SK-N-SH (cell line): ENCODE measurements around the gene NHP2. TPM values are rescaled to one million over a fixed set of nuclear protein-coding genes. Genes with fewer than 3 reads are reported as not detected.

Experiments used
- CTCF ChIA-PET: fragments of 300-600, 350-600 bp; formaldehyde crosslinking; extraction: SDS; loops from one replicate; lab custom pipeline; 2021; lab: Yijun Ruan, JAX
- POLR2A ChIA-PET: fragments of 350-600 bp; sonication (Branson Sonifier 250); formaldehyde crosslinking; extraction: SDS; loops from one replicate; lab custom pipeline; 2020; ENCODE audit warnings: antibody characterized with exemption, inconsistent platforms; lab: Yijun Ruan, JAX
- DNase-seq: peaks from one replicate; pipeline ENCODE4 v3.0.0; 2012
- H2AFZ ChIP-seq: fragments of 200-600 bp; sonication (generic); 2 replicates; pipeline ENCODE4 v1.8.1; 2016; ENCODE audit warnings: antibody characterized with exemption, mild to moderate bottlenecking, low read depth
- H3F3A ChIP-seq: fragments of 200-600 bp; sonication (generic); replicated peaks from 2 replicates; pipeline ENCODE3; 2016; ENCODE audit warnings: antibody characterized with exemption, mild to moderate bottlenecking; ENCODE audit not compliant: insufficient read depth
- H3K27ac ChIP-seq, 2 experiments: fragments of 200-500 bp in 1 of 2; fragments of 200-600 bp in 1 of 2; sonication (Bioruptor generic) in 1 of 2; sonication (generic), shearing (Covaris generic) in 1 of 2; 2 replicates each; pipeline versions ENCODE4 v1.5.1 to v1.6.1; 2014 to 2016; ENCODE audit warnings: low read depth in 2 of 2, inconsistent platforms in 1 of 2, low read length in 1 of 2, mild to moderate bottlenecking in 1 of 2, mixed read lengths in 1 of 2
- H3K27me3 ChIP-seq: fragments of 200-600 bp; sonication (generic), shearing (Covaris generic); 2 replicates; pipeline ENCODE4 v1.6.1; 2016; ENCODE audit warnings: mixed run types; ENCODE audit not compliant: insufficient read depth
- H3K36me3 ChIP-seq, 2 experiments: fragments of 200-500 bp in 1 of 2; fragments of 200-600 bp in 1 of 2; sonication (Bioruptor generic) in 1 of 2; sonication (generic) in 1 of 2; replicated peaks in 1 of 2; 2 replicates each; pipeline versions ENCODE3 to v1.5.1; 2014 to 2016; ENCODE audit warnings: low read length in 1 of 2, mild to moderate bottlenecking in 1 of 2; ENCODE audit not compliant: insufficient read depth in 2 of 2, control insufficient read depth in 1 of 2
- H3K4me1 ChIP-seq, 2 experiments: fragments of 200-500 bp in 1 of 2; fragments of 200-600 bp in 1 of 2; sonication (Bioruptor generic) in 1 of 2; sonication (generic), shearing (Covaris generic) in 1 of 2; 2 replicates each; pipeline versions ENCODE4 v1.5.1 to v1.6.1; 2014 to 2016; ENCODE audit warnings: low read depth in 1 of 2, low read length in 1 of 2, mixed run types in 1 of 2; ENCODE audit not compliant: insufficient read depth in 2 of 2, control insufficient read depth in 1 of 2
- H3K4me2 ChIP-seq: fragments of 200-600 bp; sonication (generic), shearing (Covaris generic); 2 replicates; pipeline ENCODE4 v1.6.1; 2017; ENCODE audit warnings: mixed run types
- H3K4me3 ChIP-seq, 2 experiments: fragments of 200-500 bp in 1 of 2; fragments of 200-600 bp in 1 of 2; sonication (Bioruptor generic) in 1 of 2; sonication (generic), shearing (Covaris generic) in 1 of 2; 2 replicates each; pipeline versions ENCODE4 v1.5.1 to v1.8.1; 2014 to 2016; ENCODE audit warnings: low read depth in 2 of 2, inconsistent platforms in 1 of 2, low read length in 1 of 2, mild to moderate bottlenecking in 1 of 2, mixed read lengths in 1 of 2, moderate library complexity in 1 of 2
- H3K79me2 ChIP-seq: fragments of 200-600 bp; sonication (generic); 2 replicates; pipeline ENCODE4 v1.8.1; 2017; ENCODE audit warnings: mild to moderate bottlenecking; ENCODE audit not compliant: insufficient read depth
- H3K9ac ChIP-seq: fragments of 200-600 bp; sonication (generic); 2 replicates; pipeline ENCODE4 v1.6.1; 2017; ENCODE audit warnings: mixed run types
- H3K9me2 ChIP-seq: fragments of 200-600 bp; sonication (generic); 2 replicates; pipeline ENCODE4 v1.6.1; 2017; ENCODE audit warnings: mixed run types
- H3K9me3 ChIP-seq: fragments of 200-600 bp; sonication (generic); 2 replicates; pipeline ENCODE4 v1.6.1; 2017; ENCODE audit warnings: mixed run types, mild to moderate bottlenecking, moderate library complexity
- H4K20me1 ChIP-seq: fragments of 200-600 bp; sonication (generic); 2 replicates; pipeline ENCODE4 v1.6.1; 2017; ENCODE audit warnings: mild to moderate bottlenecking, mixed run types; ENCODE audit not compliant: insufficient read depth
- CHD2 ChIP-seq: fragments of 150-350 bp; IDR thresholded peaks from 2 replicates; pipeline ENCODE4 v1.6.1; 2018; ENCODE audit warnings: low read length; ENCODE audit not compliant: partially characterized antibody
- ELF1 ChIP-seq: IDR thresholded peaks from 2 replicates; pipeline ENCODE4 v1.4.0; 2012
- EP300 ChIP-seq, 2 experiments: IDR thresholded peaks; 2 replicates each; pipeline versions ENCODE4 v1.4.0 to v1.6.1; 2012; ENCODE audit warnings: borderline replicate concordance in 1 of 2, low read depth in 1 of 2, low read length in 1 of 2
- FOSL2 ChIP-seq: IDR thresholded peaks from 2 replicates; pipeline ENCODE4 v1.4.0; 2012; ENCODE audit warnings: low read depth, mild to moderate bottlenecking, moderate library complexity, borderline replicate concordance
- FOXJ3 ChIP-seq: sonication (generic); formaldehyde crosslinking; IDR thresholded peaks from 2 replicates; pipeline ENCODE4 v1.5.1; 2020; ENCODE audit warnings: mild to moderate bottlenecking, missing genetic modification reagents
- MXI1 ChIP-seq: IDR thresholded peaks from 2 replicates; pipeline ENCODE4 v1.6.1; 2012; ENCODE audit warnings: mild to moderate bottlenecking, low read depth, low read length, improper control_type of control experiment
- NFIC ChIP-seq: IDR thresholded peaks from 2 replicates; pipeline ENCODE4 v1.4.0; 2012; ENCODE audit warnings: borderline replicate concordance
- NRF1 ChIP-seq: IDR thresholded peaks from 2 replicates; pipeline ENCODE4 v1.6.1; 2012; ENCODE audit warnings: low read depth, mild to moderate bottlenecking, low read length
- RAD21 ChIP-seq: IDR thresholded peaks from 2 replicates; pipeline ENCODE4 v1.6.1; 2012; ENCODE audit warnings: mild to moderate bottlenecking, low read length
- RFX5 ChIP-seq: IDR thresholded peaks from 2 replicates; pipeline ENCODE4 v1.6.1; 2012; ENCODE audit warnings: mild to moderate bottlenecking, improper control_type of control experiment, low read length
- SIN3A ChIP-seq: IDR thresholded peaks from 2 replicates; pipeline ENCODE4 v1.6.1; 2012; ENCODE audit warnings: low read depth, mild to moderate bottlenecking, low read length, moderate library complexity, borderline replicate concordance
- SMC3 ChIP-seq: IDR thresholded peaks from 2 replicates; pipeline ENCODE4 v1.6.1; 2012; ENCODE audit warnings: low read depth, low read length, improper control_type of control experiment
- TEAD4 ChIP-seq: IDR thresholded peaks from 2 replicates; pipeline ENCODE4 v1.4.0; 2012; ENCODE audit warnings: mild to moderate bottlenecking, borderline replicate concordance; ENCODE audit not compliant: insufficient read depth
- YY1 ChIP-seq: IDR thresholded peaks from 2 replicates; pipeline ENCODE4 v1.4.0; 2012; ENCODE audit warnings: low read depth, mild to moderate bottlenecking
- WGBS: methylation state at CpG from one replicate; pipeline ENCODE4 v1.1.6; 2017; ENCODE audit warnings: low lambda C conversion rate; 5-methylcytosine and 5-hydroxymethylcytosine counted together
- polyA plus RNA-seq, 3 experiments: library from polyadenylated mRNA; depleted of rRNA; stranded (reverse); fragments of >200 nt; gene quantifications; 2 replicates each; pipeline ENCODE4 v1.2.3, GENCODE V29; 2012
- TF ChIP-seq, protein P1 (sequence below): IDR thresholded peaks from 2 replicates; pipeline ENCODE4; 2012
- TF ChIP-seq, protein P2 (sequence below): IDR thresholded peaks from 2 replicates; pipeline ENCODE4 v1.4.0; 2012; ENCODE audit warnings: low read depth
- TF ChIP-seq, protein P3 (sequence below): fragments of 200-600 bp; sonication (generic); IDR thresholded peaks from 2 replicates; pipeline ENCODE4 v1.6.1; 2017; ENCODE audit warnings: antibody characterized with exemption, mild to moderate bottlenecking, moderate library complexity

The NHP2 gene
- polyA plus RNA-seq, 1 of the 3 experiments (the other 2 are of a cell fraction), result 455 TPM

GRCh38 chr5:178120607-178121357 is 32.9 kb downstream of the NHP2 start:
- H3K9ac ChIP-seq, result no peak overlapping the region
- ChIA-PET POLR2A (interaction anchor here (0.9 to 1.6 kb wide), 7 partner anchors 11 to 99 kb away, joined by 3 to 9 read pairs (median 4); partner anchors contain the start of genes HNRNPAB, NHP2 and RMND5B), CTCF (interaction anchor here (0.7 to 9.4 kb wide), 20 partner anchors 8 to 79 kb away, joined by 3 to 116 read pairs (median 7); partner anchors contain the start of genes NHP2 and RMND5B)
- H3K4me3 ChIP-seq, result peak overlapping the region in 1 of 2 experiments; percentile 12; a peak in 1 of 4 replicates
- no peaks in the 10 kb centered on the region for H4K20me1 ChIP-seq
- 44% methylated on average over 9 of the region's 29 CpGs for WGBS
- peak; percentile 95 for DNase-seq
- no peaks in the 10 kb centered on the region for H3K36me3 ChIP-seq
- no peak overlapping the region for H2AFZ ChIP-seq
- H3K4me1 ChIP-seq, result peaks cover 0 to 37% of the 10 kb centered on the region in 2 experiments; a peak in 1 of 4 replicates
- no peaks in the 10 kb centered on the region for H3K79me2 ChIP-seq
- no peaks in the 10 kb centered on the region for H3K9me3 ChIP-seq
- TF ChIP-seq FOSL2 (no peak), NFIC (peak; percentile 51), FOXJ3 (CRISPR knock-in tag) (peak; percentile 46; the same call in 1 of the 2 replicates), CHD2 (peak; percentile 21), NRF1 (peak; percentile 72), YY1 (no peak), SIN3A (peak; percentile 46; the same call in 1 of the 2 replicates), RFX5 (no peak), EP300 (IDR thresholded peaks at IDR 0.05; ENCODE audit: borderline replicate concordance in 1 of 2, low read depth in 1 of 2, low read length in 1 of 2) (no peak), RAD21 (peak; percentile 36), SMC3 (peak; percentile 19; the same call in 1 of the 2 replicates), TEAD4 (no peak), ELF1 (no peak), MXI1 (peak; percentile 94)
- TF ChIP-seq, protein P1, sequence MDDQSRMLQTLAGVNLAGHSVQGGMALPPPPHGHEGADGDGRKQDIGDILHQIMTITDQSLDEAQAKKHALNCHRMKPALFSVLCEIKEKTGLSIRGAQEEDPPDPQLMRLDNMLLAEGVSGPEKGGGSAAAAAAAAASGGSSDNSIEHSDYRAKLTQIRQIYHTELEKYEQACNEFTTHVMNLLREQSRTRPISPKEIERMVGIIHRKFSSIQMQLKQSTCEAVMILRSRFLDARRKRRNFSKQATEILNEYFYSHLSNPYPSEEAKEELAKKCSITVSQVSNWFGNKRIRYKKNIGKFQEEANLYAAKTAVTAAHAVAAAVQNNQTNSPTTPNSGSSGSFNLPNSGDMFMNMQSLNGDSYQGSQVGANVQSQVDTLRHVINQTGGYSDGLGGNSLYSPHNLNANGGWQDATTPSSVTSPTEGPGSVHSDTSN, result peak; percentile 69
- TF ChIP-seq, protein P2, sequence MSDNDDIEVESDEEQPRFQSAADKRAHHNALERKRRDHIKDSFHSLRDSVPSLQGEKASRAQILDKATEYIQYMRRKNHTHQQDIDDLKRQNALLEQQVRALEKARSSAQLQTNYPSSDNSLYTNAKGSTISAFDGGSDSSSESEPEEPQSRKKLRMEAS, result 0 out of 2 replicates have a peak, but pooled peaks have one; percentile 36
- TF ChIP-seq, protein P3, sequence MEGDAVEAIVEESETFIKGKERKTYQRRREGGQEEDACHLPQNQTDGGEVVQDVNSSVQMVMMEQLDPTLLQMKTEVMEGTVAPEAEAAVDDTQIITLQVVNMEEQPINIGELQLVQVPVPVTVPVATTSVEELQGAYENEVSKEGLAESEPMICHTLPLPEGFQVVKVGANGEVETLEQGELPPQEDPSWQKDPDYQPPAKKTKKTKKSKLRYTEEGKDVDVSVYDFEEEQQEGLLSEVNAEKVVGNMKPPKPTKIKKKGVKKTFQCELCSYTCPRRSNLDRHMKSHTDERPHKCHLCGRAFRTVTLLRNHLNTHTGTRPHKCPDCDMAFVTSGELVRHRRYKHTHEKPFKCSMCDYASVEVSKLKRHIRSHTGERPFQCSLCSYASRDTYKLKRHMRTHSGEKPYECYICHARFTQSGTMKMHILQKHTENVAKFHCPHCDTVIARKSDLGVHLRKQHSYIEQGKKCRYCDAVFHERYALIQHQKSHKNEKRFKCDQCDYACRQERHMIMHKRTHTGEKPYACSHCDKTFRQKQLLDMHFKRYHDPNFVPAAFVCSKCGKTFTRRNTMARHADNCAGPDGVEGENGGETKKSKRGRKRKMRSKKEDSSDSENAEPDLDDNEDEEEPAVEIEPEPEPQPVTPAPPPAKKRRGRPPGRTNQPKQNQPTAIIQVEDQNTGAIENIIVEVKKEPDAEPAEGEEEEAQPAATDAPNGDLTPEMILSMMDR, result peak; percentile 56
- no peaks in the 10 kb centered on the region for H3K9me2 ChIP-seq
- H3K27ac ChIP-seq, result peak overlapping the region in 1 of 2 experiments; percentile 58; a peak in 1 of 4 replicates
- H3K27me3 ChIP-seq, result no peaks in the 10 kb centered on the region
- no peaks in the 10 kb centered on the region for H3F3A ChIP-seq
- H3K4me2 ChIP-seq, result no peak overlapping the region
